SH-SY5Y (cell line): Measurements from ENCODE around the gene CAMTA1.
A peak's percentile ranks its signal among the peaks of the same experiment; 100 is the strongest.

Source experiments
- GATA2 ChIP-seq: IDR thresholded peaks from 2 replicates; pipeline ENCODE4 v1.6.1; 2011; ENCODE audit warnings: mild to moderate bottlenecking, low read depth, low read length
- GATA3 ChIP-seq: IDR thresholded peaks from 2 replicates; pipeline ENCODE4 v1.6.1; 2011; ENCODE audit warnings: low read depth, mild to moderate bottlenecking, low read length, moderate library complexity

Gene CAMTA1

GRCh38 chr1:7379441-7379971, 594.3 kb downstream of the CAMTA1 start:
- TF ChIP-seq GATA2 (no peak), GATA3 (no peak)

GRCh38 chr1:7380712-7381111, 595.5 kb downstream of the CAMTA1 start:
- TF ChIP-seq GATA3, result no peak
- TF ChIP-seq GATA2, result peak; percentile 83

- no peak for TF ChIP-seq GATA2
- TF ChIP-seq GATA3, result no peak
Observed at GRCh38 chr1:7382971-7383370, 597.7 kb downstream of the CAMTA1 start.

GRCh38 chr1:7383671-7384520, 598.6 kb downstream of the CAMTA1 start:
- no peak for TF ChIP-seq GATA2
- TF ChIP-seq GATA3, result no peak

- TF ChIP-seq GATA3 (no peak), GATA2 (no peak)
Observed at GRCh38 chr1:7384679-7385078, 599.4 kb downstream of the CAMTA1 start.

- TF ChIP-seq GATA2 (no peak), GATA3 (no peak)
Observed at GRCh38 chr1:7385471-7386225, 600.4 kb downstream of the CAMTA1 start.

GRCh38 chr1:7386226-7387052, 601.2 kb downstream of the CAMTA1 start:
- no peak for TF ChIP-seq GATA3
- TF ChIP-seq GATA2, result no peak

GRCh38 chr1:7387053-7387927, 602.0 kb downstream of the CAMTA1 start:
- TF ChIP-seq GATA2, result no peak
- no peak for TF ChIP-seq GATA3

GRCh38 chr1:7388141-7388487, 602.9 kb downstream of the CAMTA1 start:
- no peak for TF ChIP-seq GATA2
- TF ChIP-seq GATA3, result no peak

- no peak for TF ChIP-seq GATA3
- TF ChIP-seq GATA2, result no peak
Observed at GRCh38 chr1:7388488-7389185, 603.4 kb downstream of the CAMTA1 start.

- TF ChIP-seq GATA3 (no peak), GATA2 (no peak)
Observed at GRCh38 chr1:7389201-7389905, 604.1 kb downstream of the CAMTA1 start.

GRCh38 chr1:7389906-7390603, 604.8 kb downstream of the CAMTA1 start:
- no peak for TF ChIP-seq GATA3
- TF ChIP-seq GATA2, result no peak
